Neural cell (in vitro differentiated cells): ENCODE measurements around the gene P2RX1. TPM values are rescaled to one million over a fixed set of nuclear protein-coding genes. Genes with fewer than 3 reads are reported as not detected.

Experiments
- H2AFZ ChIP-seq: fragments of 200-600, 300-800 bp; sonication (generic), shearing (Covaris generic); 2 replicates; pipeline ENCODE4 v1.6.0; 2014; ENCODE audit warnings: low read depth, mild to moderate bottlenecking, antibody characterized with exemption, low read length, moderate library complexity
- H3F3A ChIP-seq: fragments of 200-600 bp; shearing (Covaris generic); 2 replicates; pipeline ENCODE4 v1.6.1; 2016; ENCODE audit warnings: mild to moderate bottlenecking, moderate library complexity, mixed read lengths, antibody characterized with exemption, low read length; ENCODE audit not compliant: insufficient read depth, poor library complexity, severe bottlenecking
- H3K27ac ChIP-seq: fragments of 200-600, 300-800 bp; sonication (generic), shearing (Covaris generic); 2 replicates; pipeline ENCODE4 v1.5.1; 2014; ENCODE audit warnings: mild to moderate bottlenecking, low read length, moderate library complexity
- H3K27me3 ChIP-seq: fragments of 300-800, 200-600 bp; sonication (generic), shearing (Covaris generic); 2 replicates; pipeline ENCODE4 v1.6.0; 2014; ENCODE audit warnings: mild to moderate bottlenecking, low read depth, low read length, moderate library complexity; ENCODE audit not compliant: insufficient read depth
- H3K36me3 ChIP-seq: fragments of 300-800, 200-600 bp; sonication (generic), shearing (Covaris generic); 2 replicates; pipeline ENCODE4 v1.5.1; 2014; ENCODE audit warnings: mild to moderate bottlenecking, antibody characterized with exemption, low read length, moderate library complexity; ENCODE audit not compliant: insufficient read depth
- H3K4me2 ChIP-seq: fragments of 300-800, 200-600 bp; sonication (generic), shearing (Covaris generic); 2 replicates; pipeline ENCODE4 v1.6.0; 2014; ENCODE audit warnings: mild to moderate bottlenecking, low read length
- H3K4me3 ChIP-seq: fragments of 300-800, 200-600 bp; sonication (generic), shearing (Covaris generic); 2 replicates; pipeline ENCODE4 v1.5.1; 2014; ENCODE audit warnings: mild to moderate bottlenecking, low read length, moderate library complexity
- H3K79me2 ChIP-seq: fragments of 200-600 bp; shearing (Covaris generic); replicated peaks from 2 replicates; pipeline ENCODE4 v1.6.0; 2014; ENCODE audit warnings: mild to moderate bottlenecking, low read length, moderate library complexity; ENCODE audit not compliant: insufficient read depth
- H3K9ac ChIP-seq: fragments of 300-800, 200-600 bp; sonication (generic), shearing (Covaris generic); 2 replicates; pipeline ENCODE4 v1.6.1; 2016; ENCODE audit warnings: mild to moderate bottlenecking, low read length, mixed read lengths
- H3K9me2 ChIP-seq: fragments of 200-600 bp; shearing (Covaris generic); 2 replicates; pipeline ENCODE4 v1.6.1; 2016; ENCODE audit warnings: mild to moderate bottlenecking, low read length, mixed read lengths; ENCODE audit not compliant: insufficient read depth
- H3K9me3 ChIP-seq: fragments of 200-600, 300-800 bp; sonication (generic), shearing (Covaris generic); 2 replicates; pipeline ENCODE4 v1.6.1; 2016; ENCODE audit warnings: mild to moderate bottlenecking, mixed run types, low read length, moderate library complexity, mixed read lengths
- H4K20me1 ChIP-seq: fragments of 200-600 bp; shearing (Covaris generic); 2 replicates; pipeline ENCODE4 v1.6.1; 2016; ENCODE audit warnings: mild to moderate bottlenecking, mixed run types; ENCODE audit not compliant: insufficient read depth
- EP300 ChIP-seq: fragments of 450-650 bp; conservative IDR thresholded peaks from 2 replicates; pipeline ENCODE4 v1.6.1; 2014; ENCODE audit warnings: antibody characterized with exemption, mild to moderate bottlenecking, moderate library complexity; ENCODE audit not compliant: poor library complexity, severe bottlenecking
- EZH2 ChIP-seq: fragments of 200-600, 300-800 bp; shearing (Covaris generic), sonication (generic); IDR thresholded peaks from 2 replicates; pipeline ENCODE4 v1.6.1; 2014; ENCODE audit warnings: antibody characterized with exemption, low read length, borderline replicate concordance, mild to moderate bottlenecking; ENCODE audit not compliant: insufficient read depth, poor library complexity, severe bottlenecking
- MXI1 ChIP-seq: fragments of 450-650 bp; conservative IDR thresholded peaks from 2 replicates; pipeline ENCODE4 v1.6.1; 2014; ENCODE audit warnings: antibody characterized with exemption, mild to moderate bottlenecking; ENCODE audit not compliant: poor library complexity, severe bottlenecking
- POLR2AphosphoS5 ChIP-seq: IDR thresholded peaks from 2 replicates; pipeline ENCODE4 v1.6.1; 2012
- RAD21 ChIP-seq: fragments of 450-650 bp; conservative IDR thresholded peaks from 2 replicates; pipeline ENCODE4 v1.6.1; 2014; ENCODE audit warnings: antibody characterized with exemption, mild to moderate bottlenecking, moderate library complexity
- REST ChIP-seq: IDR thresholded peaks from 2 replicates; pipeline ENCODE4 v1.6.1; 2012; ENCODE audit warnings: borderline replicate concordance
- SMC3 ChIP-seq: fragments of 450-650 bp; conservative IDR thresholded peaks from 2 replicates; pipeline ENCODE4 v1.6.1; 2014; ENCODE audit warnings: antibody characterized with exemption, mild to moderate bottlenecking, moderate library complexity; ENCODE audit not compliant: poor library complexity
- TAF1 ChIP-seq: IDR thresholded peaks from 2 replicates; pipeline ENCODE4 v1.6.1; 2012; ENCODE audit warnings: low read depth
- polyA plus RNA-seq: library from polyadenylated mRNA; depleted of rRNA; stranded (reverse); fragments of >200 nt; gene quantifications from 2 replicates; pipeline ENCODE4 v1.2.3, GENCODE V29; 2014
- TF ChIP-seq, protein P1 (sequence below): fragments of 450-650 bp; IDR thresholded peaks from 2 replicates; pipeline ENCODE4 v1.5.1; 2014; ENCODE audit warnings: antibody characterized with exemption, mild to moderate bottlenecking, moderate library complexity; ENCODE audit not compliant: poor library complexity, severe bottlenecking

P2RX1 gene
- polyA plus RNA-seq, 1 donor from 2014 or later, result not detected

DNA sequence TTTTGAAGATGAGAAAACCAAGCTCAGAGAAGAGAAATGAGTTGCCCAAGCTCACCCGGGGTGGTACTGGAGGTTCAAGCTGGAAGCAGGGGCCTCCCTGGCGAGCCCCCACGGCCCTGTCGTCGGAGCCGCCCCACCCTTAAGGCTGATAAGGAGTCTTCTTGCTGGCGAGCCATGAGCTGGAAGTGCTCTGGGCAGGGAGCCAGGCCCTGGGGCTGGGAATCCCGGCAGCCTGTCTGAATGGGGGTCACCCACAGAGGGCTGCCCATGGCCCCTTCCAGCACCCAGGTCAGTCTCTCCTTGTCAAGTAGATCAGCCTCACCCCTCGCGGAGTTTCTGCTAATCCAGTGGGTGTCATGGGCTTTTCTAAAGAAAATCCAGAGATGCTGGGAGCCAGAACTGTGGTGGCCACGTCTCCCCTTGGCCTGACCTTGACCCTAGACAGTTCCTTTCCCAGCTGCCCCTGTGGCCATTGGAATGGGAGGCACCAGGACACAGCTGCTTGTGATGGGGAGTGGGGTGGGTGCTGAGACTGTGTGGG lies 1.2 kb upstream of the P2RX1 start:
- no peak overlapping the region for H3K4me2 ChIP-seq
- H3K27ac ChIP-seq, result no peak overlapping the region
- H3K79me2 ChIP-seq, result no peaks in the 10 kb centered on the region
- H3K36me3 ChIP-seq, result no peaks in the 10 kb centered on the region
- H3K9me3 ChIP-seq, result no peaks in the 10 kb centered on the region
- no peak for TF ChIP-seq REST
- TF ChIP-seq TAF1, result no peak
- TF ChIP-seq POLR2AphosphoS5, result no peak
- no peak for TF ChIP-seq EP300
- TF ChIP-seq SMC3, result no peak
- no peak for TF ChIP-seq MXI1
- TF ChIP-seq, protein P1, sequence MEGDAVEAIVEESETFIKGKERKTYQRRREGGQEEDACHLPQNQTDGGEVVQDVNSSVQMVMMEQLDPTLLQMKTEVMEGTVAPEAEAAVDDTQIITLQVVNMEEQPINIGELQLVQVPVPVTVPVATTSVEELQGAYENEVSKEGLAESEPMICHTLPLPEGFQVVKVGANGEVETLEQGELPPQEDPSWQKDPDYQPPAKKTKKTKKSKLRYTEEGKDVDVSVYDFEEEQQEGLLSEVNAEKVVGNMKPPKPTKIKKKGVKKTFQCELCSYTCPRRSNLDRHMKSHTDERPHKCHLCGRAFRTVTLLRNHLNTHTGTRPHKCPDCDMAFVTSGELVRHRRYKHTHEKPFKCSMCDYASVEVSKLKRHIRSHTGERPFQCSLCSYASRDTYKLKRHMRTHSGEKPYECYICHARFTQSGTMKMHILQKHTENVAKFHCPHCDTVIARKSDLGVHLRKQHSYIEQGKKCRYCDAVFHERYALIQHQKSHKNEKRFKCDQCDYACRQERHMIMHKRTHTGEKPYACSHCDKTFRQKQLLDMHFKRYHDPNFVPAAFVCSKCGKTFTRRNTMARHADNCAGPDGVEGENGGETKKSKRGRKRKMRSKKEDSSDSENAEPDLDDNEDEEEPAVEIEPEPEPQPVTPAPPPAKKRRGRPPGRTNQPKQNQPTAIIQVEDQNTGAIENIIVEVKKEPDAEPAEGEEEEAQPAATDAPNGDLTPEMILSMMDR, result no peak
- TF ChIP-seq RAD21, result no peak
- no peak for TF ChIP-seq EZH2
- H4K20me1 ChIP-seq, result no peaks in the 10 kb centered on the region
- no peaks in the 10 kb centered on the region for H3K27me3 ChIP-seq
- H3K4me3 ChIP-seq, result no peak overlapping the region
- no peak overlapping the region for H3K9ac ChIP-seq
- H3K9me2 ChIP-seq, result no peaks in the 10 kb centered on the region
- H2AFZ ChIP-seq, result no peak overlapping the region
- H3F3A ChIP-seq, result no peaks in the 10 kb centered on the region

- Histone ChIP-seq H2AFZ (no peak overlapping the region), H3K9ac (no peak overlapping the region), H3K27me3 (no peaks in the 10 kb centered on the region), H3K36me3 (no peaks in the 10 kb centered on the region), H3K4me2 (no peak overlapping the region), H4K20me1 (no peaks in the 10 kb centered on the region), H3K4me3 (no peak overlapping the region), H3K9me3 (no peaks in the 10 kb centered on the region), H3K79me2 (no peaks in the 10 kb centered on the region), H3K9me2 (no peaks in the 10 kb centered on the region), H3F3A (no peaks in the 10 kb centered on the region), H3K27ac (no peak overlapping the region)
- TF ChIP-seq MXI1, result no peak
- TF ChIP-seq TAF1, result no peak
- TF ChIP-seq, protein P1, result no peak
- no peak for TF ChIP-seq EP300
- no peak for TF ChIP-seq RAD21
- no peak for TF ChIP-seq SMC3
- TF ChIP-seq POLR2AphosphoS5, result no peak
- TF ChIP-seq EZH2, result no peak
- TF ChIP-seq REST, result no peak
Measured at GRCh38 chr17:3916825-3917224, 560 bp upstream of the P2RX1 start.
